Neutrophil (primary cell): Measurements from ENCODE around the gene DTX1.

ENCODE experiments used
- H3K27ac ChIP-seq: fragments of 200-600 bp; sonication (generic); 2 replicates; pipeline ENCODE4 v1.5.1; 2016; ENCODE audit warnings: mild to moderate bottlenecking, moderate library complexity
- H3K27me3 ChIP-seq: fragments of 200-600 bp; sonication (generic); 2 replicates; pipeline ENCODE4 v1.6.0; 2016; ENCODE audit warnings: mild to moderate bottlenecking
- H3K36me3 ChIP-seq: fragments of 200-600 bp; sonication (generic); 2 replicates; pipeline ENCODE4 v1.5.1; 2017
- H3K4me1 ChIP-seq, 2 experiments: fragments of 200-600 bp in 1 of 2; sonication (generic) in 1 of 2; 1 replicate in 1 of 2; 2 replicates in 1 of 2; pipeline versions ENCODE4 v1.5.1 to v1.6.1; 2013 to 2016; ENCODE audit warnings: low read depth in 1 of 2, low read length in 1 of 2, mild to moderate bottlenecking in 1 of 2, moderate library complexity in 1 of 2; ENCODE audit not compliant: control insufficient read depth in 1 of 2, insufficient read depth in 1 of 2
- H3K4me3 ChIP-seq, 2 experiments: fragments of 200-600 bp in 1 of 2; sonication (generic) in 1 of 2; 1 replicate in 1 of 2; 2 replicates in 1 of 2; pipeline ENCODE4 v1.5.1; 2013 to 2016; ENCODE audit warnings: low read depth in 1 of 2, low read length in 1 of 2, mild to moderate bottlenecking in 1 of 2, moderate library complexity in 1 of 2
- H3K9me3 ChIP-seq: fragments of 200-600 bp; sonication (generic); 2 replicates; pipeline ENCODE4 v1.5.1; 2016
- TF ChIP-seq, protein P1 (sequence below): fragments of 200-600 bp; sonication (generic); IDR thresholded peaks from 2 replicates; pipeline ENCODE4 v1.5.1; 2016; ENCODE audit warnings: antibody characterized with exemption

The DTX1 gene

GRCh38 chr12:113104953-113105510 is 48.5 kb downstream of the DTX1 start:
- no peaks in the 10 kb centered on the region for H3K9me3 ChIP-seq
- no peak overlapping the region for H3K4me3 ChIP-seq
- H3K27me3 ChIP-seq, result peaks cover 37% of the 10 kb centered on the region
- no peaks in the 10 kb centered on the region for H3K36me3 ChIP-seq
- no peaks in the 10 kb centered on the region for H3K4me1 ChIP-seq
- no peak overlapping the region for H3K27ac ChIP-seq
- TF ChIP-seq, protein P1, sequence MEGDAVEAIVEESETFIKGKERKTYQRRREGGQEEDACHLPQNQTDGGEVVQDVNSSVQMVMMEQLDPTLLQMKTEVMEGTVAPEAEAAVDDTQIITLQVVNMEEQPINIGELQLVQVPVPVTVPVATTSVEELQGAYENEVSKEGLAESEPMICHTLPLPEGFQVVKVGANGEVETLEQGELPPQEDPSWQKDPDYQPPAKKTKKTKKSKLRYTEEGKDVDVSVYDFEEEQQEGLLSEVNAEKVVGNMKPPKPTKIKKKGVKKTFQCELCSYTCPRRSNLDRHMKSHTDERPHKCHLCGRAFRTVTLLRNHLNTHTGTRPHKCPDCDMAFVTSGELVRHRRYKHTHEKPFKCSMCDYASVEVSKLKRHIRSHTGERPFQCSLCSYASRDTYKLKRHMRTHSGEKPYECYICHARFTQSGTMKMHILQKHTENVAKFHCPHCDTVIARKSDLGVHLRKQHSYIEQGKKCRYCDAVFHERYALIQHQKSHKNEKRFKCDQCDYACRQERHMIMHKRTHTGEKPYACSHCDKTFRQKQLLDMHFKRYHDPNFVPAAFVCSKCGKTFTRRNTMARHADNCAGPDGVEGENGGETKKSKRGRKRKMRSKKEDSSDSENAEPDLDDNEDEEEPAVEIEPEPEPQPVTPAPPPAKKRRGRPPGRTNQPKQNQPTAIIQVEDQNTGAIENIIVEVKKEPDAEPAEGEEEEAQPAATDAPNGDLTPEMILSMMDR, result no peak

GRCh38 chr12:113105606-113106271 is 49.2 kb downstream of the DTX1 start:
- H3K36me3 ChIP-seq, result no peaks in the 10 kb centered on the region
- H3K9me3 ChIP-seq, result no peaks in the 10 kb centered on the region
- H3K27me3 ChIP-seq, result peaks cover 37% of the 10 kb centered on the region
- TF ChIP-seq, protein P1, result no peak
- no peaks in the 10 kb centered on the region for H3K4me1 ChIP-seq
- no peak overlapping the region for H3K4me3 ChIP-seq
- no peak overlapping the region for H3K27ac ChIP-seq

DNA sequence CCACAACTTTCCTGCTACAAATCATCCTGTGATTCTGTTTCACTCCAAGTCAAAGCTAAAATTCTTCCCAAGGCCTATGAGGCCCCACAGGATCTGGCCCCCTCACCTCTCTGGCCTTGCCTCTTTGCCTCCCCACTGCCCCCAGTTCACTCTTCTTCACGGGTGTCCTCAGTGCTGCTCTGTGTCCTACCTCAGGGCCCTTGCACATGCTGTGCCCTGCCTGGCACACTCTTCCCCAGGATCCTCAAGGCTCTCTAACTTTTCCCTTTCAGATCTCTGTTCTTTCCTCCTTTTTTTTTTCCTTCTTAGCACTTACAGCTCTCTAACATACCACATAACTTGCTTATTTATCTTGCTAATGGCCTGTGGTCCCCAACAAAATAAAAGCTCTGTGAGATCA is 49.8 kb downstream of the DTX1 start:
- H3K9me3 ChIP-seq, result no peaks in the 10 kb centered on the region
- no peak overlapping the region for H3K4me3 ChIP-seq
- TF ChIP-seq, protein P1, result no peak
- H3K36me3 ChIP-seq, result no peaks in the 10 kb centered on the region
- no peak overlapping the region for H3K27ac ChIP-seq
- H3K4me1 ChIP-seq, result no peaks in the 10 kb centered on the region
- H3K27me3 ChIP-seq, result peaks cover 41% of the 10 kb centered on the region

DNA sequence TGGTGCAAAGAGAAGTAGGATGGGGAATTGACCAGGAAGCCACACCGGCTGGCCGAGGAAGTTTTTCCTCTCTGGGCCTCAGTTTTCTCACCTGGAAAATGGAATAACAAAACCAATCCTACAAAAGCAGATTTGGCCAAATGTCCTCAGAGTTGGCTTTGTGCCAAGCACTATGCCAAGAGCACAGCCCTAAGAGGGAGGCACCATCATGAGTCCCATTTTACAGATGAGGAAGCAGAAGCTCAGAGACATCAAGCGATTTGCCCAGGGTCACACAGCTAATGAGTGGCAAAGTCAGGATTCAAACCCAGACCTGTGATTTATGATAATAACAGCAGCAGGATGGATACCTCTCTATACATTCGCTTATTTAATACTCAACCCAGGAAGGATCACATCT is 51.8 kb downstream of the DTX1 start:
- H3K9me3 ChIP-seq, result no peaks in the 10 kb centered on the region
- no peak overlapping the region for H3K4me3 ChIP-seq
- peaks cover 50% of the 10 kb centered on the region for H3K27me3 ChIP-seq
- H3K4me1 ChIP-seq, result no peaks in the 10 kb centered on the region
- no peak overlapping the region for H3K27ac ChIP-seq
- no peaks in the 10 kb centered on the region for H3K36me3 ChIP-seq
- TF ChIP-seq, protein P1, result no peak

GRCh38 chr12:113109360-113109759 is 52.8 kb downstream of the DTX1 start:
- Histone ChIP-seq H3K4me1 (no peaks in the 10 kb centered on the region), H3K4me3 (no peak overlapping the region), H3K27ac (no peak overlapping the region), H3K9me3 (no peaks in the 10 kb centered on the region), H3K27me3 (peaks cover 39% of the 10 kb centered on the region), H3K36me3 (no peaks in the 10 kb centered on the region)
- TF ChIP-seq, protein P1, result no peak
